NCI-H510A treated with DMSO at 0.1 percent for 48 hours (cell line): ENCODE measurements around the gene CSAG2.
"Not testable (repeated sequence)": the region's sequence is repeated elsewhere in the genome, so short reads cannot be mapped to it uniquely, and the experiment has no call there.

ENCODE experiments used
- DNase-seq: peaks from one replicate; lab custom pipeline; 2025; lab: John Stamatoyannopoulos, UW

Gene CSAG2, protein sequence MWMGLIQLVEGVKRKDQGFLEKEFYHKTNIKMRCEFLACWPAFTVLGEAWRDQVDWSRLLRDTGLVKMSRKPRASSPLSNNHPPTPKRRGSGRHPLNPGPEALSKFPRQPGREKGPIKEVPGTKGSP

DNA sequence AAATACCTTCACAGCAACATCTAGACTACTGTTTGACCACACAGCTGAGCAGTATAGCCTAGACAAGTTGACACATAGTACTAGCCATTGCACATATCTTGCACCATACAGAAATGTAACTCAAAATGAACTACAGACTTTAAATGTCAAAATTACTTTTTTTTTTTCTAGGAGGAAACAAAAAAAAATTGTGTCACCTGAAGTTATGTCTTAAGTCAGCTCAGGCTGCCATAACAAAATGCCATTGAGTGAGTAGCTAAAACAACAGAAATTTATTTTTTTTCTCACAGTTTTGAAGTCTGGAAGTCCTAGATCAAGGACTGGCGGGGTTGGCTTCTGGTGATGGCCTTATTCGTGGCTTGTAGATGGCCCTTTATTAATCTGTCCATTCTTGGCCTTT lies at the start of gene CSAG2:
Gene CSAG2, minus strand, starts transcription at position 101 of the 400 bp plus-strand sequence. CDS start 161 bp downstream, outside the sequence.
- DNase-seq = not testable (repeated sequence)

DNA sequence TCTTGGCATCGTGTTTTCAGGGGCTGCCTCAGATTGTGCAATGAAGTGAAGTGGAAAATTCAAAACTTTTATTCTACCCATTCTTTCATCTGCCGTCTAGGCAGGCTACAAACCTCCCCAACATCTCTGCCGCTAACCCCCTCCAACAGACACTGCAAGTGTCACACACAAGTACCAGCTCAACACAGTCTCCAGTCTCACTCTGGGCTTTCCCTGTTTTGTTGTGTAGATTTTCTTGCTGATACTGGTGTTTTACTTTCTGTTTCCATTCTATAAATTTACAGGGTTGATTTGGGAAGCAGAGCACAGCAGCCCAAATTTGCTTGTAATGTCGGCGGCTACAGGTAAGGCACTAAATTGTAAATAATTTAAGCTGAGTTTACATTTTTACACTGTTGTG lies 45.8 kb upstream of the CSAG2 start:
- DNase-seq = not testable (repeated sequence)

DNA sequence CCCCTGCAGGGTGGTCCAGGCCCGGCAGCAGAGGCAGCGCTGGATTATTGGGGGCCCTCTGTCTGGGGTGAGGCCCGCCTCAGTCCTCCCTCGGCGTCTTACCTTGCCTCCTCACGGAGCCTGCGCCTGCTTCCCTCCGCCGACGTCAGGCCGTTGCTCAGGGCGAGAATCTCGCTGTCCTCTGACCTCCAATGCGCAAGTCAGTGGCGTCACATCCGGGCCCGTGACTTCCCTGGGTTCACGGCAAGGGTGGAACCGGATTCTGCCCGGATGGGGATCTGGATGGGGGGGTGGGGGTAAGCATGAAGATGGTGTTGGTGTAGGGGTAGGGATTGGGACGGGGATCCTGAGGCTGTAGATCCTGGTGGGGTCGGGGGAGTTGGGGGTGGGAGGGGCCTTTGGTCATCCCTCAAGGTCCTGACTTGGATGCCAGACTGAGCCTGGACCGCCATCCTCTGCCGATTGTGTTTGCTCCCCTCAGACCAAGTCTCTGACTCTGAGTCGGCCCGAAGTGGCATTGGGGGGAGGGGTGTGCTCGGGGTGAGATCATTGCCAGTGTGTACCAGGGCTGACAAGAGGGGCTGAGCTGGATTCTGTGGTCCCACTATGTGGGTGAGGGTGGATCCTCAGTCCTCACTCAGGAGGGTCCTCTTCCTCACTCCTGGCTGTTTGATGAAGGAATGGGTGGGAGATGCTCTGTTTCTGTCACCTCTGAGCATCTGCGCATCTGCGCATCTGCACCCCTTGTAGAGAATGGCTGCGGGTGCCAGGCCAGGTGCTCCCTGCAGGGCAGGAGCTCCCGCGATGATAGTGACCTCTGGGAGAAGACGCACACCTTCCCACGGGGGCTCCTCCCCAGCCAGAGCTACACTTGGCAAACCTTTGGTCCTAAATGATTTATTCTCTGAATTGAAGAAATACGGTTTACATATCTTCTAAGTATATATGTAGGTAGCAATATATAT lies 44.9 kb upstream of the CSAG2 start, which contains the start of gene MAGEA2:
Gene MAGEA2, minus strand, starts transcription at position 157 of the 965 bp plus-strand sequence. CDS start 2,479 bp downstream, outside the sequence.
- not testable (repeated sequence) for DNase-seq

DNA sequence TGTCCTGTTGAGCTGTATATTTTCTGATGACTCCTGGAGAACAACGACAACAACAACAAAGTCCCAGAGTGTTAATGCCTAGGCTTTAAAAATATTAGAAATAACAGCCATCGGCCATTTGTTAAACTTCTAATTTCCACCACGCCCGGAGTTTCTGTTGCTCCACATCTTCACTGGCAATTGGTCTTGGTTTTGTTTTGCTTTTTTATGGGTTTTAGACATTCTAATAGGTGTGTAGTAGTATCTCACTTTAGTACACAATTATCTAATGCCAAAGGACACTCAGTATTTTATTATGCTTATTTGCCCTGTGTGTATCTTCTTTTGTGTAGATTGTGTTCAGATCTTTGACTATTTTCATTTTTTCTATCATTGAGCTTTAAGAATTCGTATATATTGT lies 29.5 kb upstream of the CSAG2 start:
- DNase-seq = no peak

DNA sequence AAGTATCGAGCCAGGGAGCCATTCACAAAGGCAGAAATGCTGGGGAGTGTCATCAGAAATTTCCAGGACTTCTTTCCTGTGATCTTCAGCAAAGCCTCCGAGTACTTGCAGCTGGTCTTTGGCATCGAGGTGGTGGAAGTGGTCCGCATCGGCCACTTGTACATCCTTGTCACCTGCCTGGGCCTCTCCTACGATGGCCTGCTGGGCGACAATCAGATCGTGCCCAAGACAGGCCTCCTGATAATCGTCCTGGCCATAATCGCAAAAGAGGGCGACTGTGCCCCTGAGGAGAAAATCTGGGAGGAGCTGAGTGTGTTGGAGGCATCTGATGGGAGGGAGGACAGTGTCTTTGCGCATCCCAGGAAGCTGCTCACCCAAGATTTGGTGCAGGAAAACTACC lies 27.5 kb upstream of the CSAG2 start:
- DNase-seq = not testable (repeated sequence)

DNA sequence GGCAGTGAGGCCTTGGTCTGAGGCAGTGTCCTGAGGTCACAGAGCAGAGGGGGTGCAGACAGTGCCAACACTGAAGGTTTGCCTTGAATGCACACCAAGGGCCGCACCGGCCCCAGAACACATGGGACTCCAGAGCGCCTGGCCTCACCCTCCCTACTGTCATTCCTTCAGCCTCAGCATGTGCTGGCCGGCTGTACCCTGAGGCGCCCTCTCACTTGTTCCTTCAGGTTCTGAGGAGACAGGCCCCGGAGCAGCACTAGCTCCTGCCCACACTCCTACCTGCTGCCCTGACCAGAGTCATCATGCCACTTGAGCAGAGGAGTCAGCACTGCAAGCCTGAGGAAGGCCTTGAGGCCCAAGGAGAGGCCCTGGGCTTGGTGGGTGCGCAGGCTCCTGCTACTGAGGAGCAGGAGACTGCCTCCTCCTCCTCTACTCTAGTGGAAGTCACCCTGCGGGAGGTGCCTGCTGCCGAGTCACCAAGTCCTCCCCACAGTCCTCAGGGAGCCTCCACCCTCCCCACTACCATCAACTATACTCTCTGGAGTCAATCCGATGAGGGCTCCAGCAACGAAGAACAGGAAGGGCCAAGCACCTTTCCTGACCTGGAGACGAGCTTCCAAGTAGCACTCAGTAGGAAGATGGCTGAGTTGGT lies 26.9 kb upstream of the CSAG2 start:
- DNase-seq = no peak

DNA sequence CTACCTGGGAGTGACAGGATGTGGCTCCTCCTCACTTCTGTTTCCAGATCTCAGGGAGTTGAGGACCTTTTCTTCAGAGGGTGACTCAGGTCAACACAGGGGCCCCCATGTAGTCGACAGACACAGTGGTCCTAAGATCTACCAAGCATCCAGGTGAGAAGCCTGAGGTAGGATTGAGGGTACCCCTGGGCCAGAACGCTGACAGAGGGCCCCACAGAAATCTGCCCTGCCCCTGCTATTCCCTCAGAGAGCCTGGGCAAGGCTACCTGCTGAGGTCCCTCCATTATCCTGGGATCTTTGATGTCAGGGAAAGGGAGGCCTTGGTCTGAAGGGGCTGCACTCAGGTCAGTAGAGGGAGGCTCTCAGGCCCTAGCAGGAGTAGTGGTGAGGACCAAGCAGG lies 26.0 kb upstream of the CSAG2 start:
- DNase-seq = no peak

DNA sequence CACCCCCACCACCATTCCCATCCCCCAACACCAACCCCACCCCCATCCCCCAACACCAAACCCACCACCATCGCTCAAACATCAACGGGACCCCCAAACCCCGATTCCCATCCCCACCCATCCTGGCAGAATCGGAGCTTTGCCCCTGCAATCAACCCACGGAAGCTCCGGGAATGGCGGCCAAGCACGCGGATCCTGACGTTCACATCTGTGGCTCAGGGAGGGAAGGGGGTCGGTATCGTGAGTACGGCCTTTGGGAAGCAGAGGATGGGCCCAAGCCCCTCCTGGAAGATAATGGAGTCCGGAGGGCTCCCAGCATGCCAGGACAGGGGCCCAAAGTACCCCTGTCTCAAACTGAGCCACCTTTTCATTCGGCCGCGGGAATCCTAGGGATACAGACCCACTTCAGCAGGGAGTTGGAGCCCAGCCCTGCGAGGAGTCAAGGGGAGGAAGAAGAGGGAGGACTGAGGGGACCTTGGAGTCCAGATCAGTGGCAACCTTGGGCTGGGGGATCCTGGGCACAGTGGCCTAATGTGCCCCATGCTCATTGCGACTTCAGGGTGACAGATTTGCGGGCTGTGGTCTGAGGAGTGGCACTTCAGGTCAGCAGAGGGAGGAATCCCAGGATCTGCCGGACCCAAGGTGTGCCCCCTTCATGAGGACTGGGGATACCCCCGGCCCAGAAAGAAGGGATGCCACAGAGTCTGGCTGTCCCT lies 25.2 kb upstream of the CSAG2 start:
- not testable (repeated sequence) for DNase-seq

DNA sequence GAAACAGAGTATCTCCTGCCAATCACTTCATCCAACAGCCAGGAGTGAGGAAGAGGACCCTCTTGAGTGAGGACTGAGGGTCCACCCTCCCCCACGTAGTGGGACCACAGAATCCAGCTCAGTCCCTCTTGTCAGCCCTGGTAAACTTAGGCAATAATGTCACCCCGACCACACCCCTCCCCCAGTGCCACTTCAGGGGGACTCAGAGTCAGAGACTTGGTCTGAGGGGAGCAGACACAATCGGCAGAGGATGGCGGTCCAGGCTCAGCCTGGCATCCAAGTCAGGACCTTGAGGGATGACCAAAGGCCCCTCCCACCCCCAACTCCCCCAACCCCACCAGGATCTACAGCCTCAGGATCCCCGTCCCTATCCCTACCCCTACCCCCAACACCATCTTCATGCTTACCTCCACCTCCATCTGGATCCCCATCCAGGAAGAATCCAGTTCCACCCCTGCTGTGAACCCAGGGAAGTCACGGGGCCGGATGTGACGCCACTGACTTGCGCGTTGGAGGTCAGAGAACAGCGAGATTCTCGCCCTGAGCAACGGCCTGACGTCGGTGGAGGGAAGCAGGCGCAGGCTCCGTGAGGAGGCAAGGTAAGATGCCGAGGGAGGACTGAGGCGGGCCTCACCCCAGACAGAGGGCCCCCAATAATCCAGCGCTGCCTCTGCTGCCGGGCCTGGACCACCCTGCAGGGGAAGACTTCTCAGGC lies 24.3 kb upstream of the CSAG2 start, which contains the start of the genes CSAG1 and MAGEA12:
Gene CSAG1, minus strand, starts transcription at position 461 of the 715 bp plus-strand sequence. CDS start 1,261 bp downstream, outside the sequence.
Gene MAGEA12, plus strand, starts transcription at position 497 of the 715 bp plus-strand sequence. CDS start 2,405 bp downstream, outside the sequence.
- peak; percentile 60 for DNase-seq

DNA sequence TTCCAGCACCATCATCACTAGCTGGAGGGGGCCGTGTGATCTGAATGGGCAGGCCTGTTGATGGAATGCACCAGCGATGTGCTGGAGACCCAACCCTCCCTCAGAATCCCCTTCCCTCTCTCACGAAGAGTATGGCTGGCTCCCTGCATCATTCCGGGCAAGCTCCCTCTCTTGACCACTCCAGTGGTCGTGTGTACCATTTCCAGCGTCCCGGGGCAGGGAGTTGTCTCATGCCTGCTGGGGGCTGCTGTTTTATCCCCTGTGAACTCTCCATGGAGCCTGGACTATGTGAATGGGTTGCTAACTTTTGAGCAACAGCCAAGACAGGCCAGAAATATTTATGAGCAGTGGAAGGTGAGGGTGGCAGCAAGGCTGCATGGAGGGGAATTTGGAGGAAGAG lies 16.3 kb upstream of the CSAG2 start:
- no peak for DNase-seq

DNA sequence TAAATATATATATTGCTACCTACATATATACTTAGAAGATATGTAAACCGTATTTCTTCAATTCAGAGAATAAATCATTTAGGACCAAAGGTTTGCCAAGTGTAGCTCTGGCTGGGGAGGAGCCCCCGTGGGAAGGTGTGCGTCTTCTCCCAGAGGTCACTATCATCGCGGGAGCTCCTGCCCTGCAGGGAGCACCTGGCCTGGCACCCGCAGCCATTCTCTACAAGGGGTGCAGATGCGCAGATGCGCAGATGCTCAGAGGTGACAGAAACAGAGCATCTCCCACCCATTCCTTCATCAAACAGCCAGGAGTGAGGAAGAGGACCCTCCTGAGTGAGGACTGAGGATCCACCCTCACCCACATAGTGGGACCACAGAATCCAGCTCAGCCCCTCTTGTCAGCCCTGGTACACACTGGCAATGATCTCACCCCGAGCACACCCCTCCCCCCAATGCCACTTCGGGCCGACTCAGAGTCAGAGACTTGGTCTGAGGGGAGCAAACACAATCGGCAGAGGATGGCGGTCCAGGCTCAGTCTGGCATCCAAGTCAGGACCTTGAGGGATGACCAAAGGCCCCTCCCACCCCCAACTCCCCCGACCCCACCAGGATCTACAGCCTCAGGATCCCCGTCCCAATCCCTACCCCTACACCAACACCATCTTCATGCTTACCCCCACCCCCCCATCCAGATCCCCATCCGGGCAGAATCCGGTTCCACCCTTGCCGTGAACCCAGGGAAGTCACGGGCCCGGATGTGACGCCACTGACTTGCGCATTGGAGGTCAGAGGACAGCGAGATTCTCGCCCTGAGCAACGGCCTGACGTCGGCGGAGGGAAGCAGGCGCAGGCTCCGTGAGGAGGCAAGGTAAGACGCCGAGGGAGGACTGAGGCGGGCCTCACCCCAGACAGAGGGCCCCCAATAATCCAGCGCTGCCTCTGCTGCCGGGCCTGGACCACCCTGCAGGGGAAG lies 5.0 kb upstream of the CSAG2 start, which contains the start of gene MAGEA2B:
Gene MAGEA2B, plus strand, starts transcription at position 814 of the 973 bp plus-strand sequence. CDS start 2,479 bp downstream, outside the sequence.
- DNase-seq = not testable (repeated sequence)

DNA sequence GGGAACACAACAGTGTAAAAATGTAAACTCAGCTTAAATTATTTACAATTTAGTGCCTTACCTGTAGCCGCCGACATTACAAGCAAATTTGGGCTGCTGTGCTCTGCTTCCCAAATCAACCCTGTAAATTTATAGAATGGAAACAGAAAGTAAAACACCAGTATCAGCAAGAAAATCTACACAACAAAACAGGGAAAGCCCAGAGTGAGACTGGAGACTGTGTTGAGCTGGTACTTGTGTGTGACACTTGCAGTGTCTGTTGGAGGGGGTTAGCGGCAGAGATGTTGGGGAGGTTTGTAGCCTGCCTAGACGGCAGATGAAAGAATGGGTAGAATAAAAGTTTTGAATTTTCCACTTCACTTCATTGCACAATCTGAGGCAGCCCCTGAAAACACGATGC lies 4.1 kb upstream of the CSAG2 start:
- DNase-seq = not testable (repeated sequence)

DNA sequence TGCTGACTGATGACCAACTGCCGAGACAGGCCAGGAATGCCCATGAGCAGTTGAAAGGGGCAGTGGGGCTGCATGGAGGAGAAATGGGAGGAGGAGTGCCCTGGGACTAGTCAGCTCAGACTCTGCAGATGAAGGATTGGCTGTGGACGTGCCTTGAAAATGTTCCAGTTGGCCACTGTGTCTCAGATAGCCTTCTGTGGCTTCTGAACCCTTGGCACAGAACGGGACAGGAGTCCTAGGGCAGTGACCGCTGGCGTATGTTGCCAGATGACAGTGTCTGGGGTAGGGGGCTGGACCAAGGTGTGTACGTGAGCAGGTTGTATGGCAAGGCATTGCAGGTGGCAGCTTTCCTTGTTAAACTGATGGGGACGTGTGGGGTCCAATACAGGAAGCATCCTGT lies 2.6 kb downstream of the CSAG2 start:
- DNase-seq = not testable (repeated sequence)

DNA sequence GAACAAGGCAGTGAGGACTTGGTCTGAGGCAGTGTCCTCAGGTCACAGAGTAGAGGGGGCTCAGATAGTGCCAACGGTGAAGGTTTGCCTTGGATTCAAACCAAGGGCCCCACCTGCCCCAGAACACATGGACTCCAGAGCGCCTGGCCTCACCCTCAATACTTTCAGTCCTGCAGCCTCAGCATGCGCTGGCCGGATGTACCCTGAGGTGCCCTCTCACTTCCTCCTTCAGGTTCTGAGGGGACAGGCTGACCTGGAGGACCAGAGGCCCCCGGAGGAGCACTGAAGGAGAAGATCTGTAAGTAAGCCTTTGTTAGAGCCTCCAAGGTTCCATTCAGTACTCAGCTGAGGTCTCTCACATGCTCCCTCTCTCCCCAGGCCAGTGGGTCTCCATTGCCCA lies 8.7 kb downstream of the CSAG2 start:
- DNase-seq = not testable (repeated sequence)

DNA sequence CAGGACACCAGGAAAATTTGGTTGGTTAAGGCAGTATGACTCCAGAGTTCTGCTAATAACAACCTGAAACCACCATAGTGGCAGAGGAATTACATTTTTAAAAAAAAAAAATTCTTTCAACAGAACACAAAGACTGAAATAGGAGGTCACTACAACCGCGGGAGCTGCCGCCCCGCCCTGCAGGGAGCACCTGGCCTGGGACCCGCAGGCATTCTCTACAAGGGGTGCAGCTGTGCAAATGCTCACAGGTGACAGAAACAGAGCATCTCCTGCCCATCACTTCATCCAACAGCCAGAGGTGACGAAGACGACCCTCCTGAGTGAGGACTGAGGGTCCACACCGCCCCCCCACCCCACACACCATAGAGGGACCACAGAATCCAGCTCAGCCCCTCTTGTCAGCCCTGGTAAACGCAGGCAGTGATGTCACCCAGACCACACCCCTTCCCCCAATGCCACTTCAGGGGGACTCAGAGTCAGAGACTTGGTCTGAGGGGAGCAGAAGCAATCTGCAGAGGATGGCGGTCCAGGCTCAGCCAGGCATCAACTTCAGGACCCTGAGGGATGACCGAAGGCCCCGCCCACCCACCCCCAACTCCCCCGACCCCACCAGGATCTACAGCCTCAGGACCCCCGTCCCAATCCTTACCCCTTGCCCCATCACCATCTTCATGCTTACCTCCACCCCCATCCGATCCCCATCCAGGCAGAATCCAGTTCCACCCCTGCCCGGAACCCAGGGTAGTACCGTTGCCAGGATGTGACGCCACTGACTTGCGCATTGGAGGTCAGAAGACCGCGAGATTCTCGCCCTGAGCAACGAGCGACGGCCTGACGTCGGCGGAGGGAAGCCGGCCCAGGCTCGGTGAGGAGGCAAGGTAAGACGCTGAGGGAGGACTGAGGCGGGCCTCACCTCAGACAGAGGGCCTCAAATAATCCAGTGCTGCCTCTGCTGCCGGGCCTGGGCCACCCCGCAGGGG lies 10.8 kb downstream of the CSAG2 start, which contains the start of gene MAGEA3:
Gene MAGEA3, plus strand, starts transcription at position 843 of the 980 bp plus-strand sequence. CDS start 2,039 bp downstream, outside the sequence.
- DNase-seq = not testable (repeated sequence)

DNA sequence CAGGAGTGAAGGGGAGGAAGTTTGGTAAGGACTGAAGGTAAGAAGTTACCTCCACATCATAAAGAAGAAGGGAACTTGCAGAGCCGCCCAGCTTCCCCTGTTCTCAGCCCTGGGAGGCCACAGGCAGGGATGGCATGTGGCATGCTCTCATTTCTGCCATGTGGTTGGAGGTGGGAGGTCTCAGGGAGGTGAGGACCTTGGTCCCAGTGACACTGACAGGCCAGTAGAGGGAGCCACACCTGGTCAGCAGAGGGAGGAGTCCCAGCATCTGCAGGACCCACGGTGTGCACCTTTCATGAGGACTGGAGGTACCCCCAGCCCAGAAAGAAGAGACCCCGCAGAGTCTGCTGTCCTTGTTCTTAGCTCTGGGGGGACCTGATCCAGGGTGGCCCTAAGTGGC lies 28.1 kb downstream of the CSAG2 start:
- DNase-seq = not testable (repeated sequence)

DNA sequence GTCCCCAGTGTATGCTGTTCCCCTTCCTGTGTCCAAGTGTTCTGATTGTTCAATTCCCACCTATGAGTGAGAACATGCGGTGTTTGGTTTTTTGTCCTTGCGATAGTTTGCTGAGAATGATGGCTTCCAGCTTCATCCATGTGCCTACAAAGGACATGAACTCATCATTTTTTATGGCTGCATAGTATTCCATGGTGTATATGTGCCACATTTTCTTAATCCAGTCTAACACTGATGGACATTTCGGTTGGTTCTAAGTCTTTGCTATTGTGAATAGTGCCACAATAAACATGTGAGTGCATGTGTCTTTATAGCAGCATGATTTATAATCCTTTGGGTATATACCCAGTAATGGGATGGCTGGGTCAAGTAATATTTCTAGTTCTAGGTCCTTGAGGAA lies 34.4 kb downstream of the CSAG2 start:
- not testable (repeated sequence) for DNase-seq

DNA sequence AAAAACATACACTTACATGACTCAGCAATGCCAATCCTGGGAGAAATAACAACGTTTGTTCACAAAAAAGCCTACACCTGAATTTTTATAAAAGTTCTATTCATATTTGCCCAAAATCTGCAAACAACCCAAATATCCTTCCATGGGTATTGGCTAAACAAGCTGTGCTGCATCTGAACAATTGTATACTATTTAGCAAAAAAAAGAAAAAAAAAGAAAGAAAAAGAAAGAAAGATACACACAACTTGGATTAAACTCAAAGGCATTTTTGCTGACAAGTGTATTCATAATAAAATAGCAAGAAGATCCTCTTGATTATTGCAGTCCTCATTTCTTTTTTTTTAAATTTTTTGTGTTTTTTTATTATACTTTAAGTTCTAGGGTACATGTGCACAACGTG lies 34.9 kb downstream of the CSAG2 start:
- DNase-seq = no peak
